PFSK-1 (cell line): ENCODE measurements around the gene HOMER3.

ENCODE experiments used
- POLR2AphosphoS5 ChIP-seq: IDR thresholded peaks from 2 replicates; pipeline ENCODE4 v1.6.1; 2012; ENCODE audit warnings: low read depth, mild to moderate bottlenecking, control low read depth, low read length, moderate library complexity
- SIN3A ChIP-seq: IDR thresholded peaks from 2 replicates; pipeline ENCODE4 v1.6.1; 2012; ENCODE audit warnings: mild to moderate bottlenecking, low read length, moderate library complexity, borderline replicate concordance; ENCODE audit not compliant: insufficient read depth
- TAF1 ChIP-seq: IDR thresholded peaks from 2 replicates; pipeline ENCODE4 v1.6.1; 2012; ENCODE audit warnings: low read length, control low read depth, borderline replicate concordance; ENCODE audit not compliant: insufficient read depth
- TF ChIP-seq, protein P1 (sequence below), 2 experiments: IDR thresholded peaks; 2 replicates each; pipeline versions ENCODE4 v1.6.1 to v1.8.0; 2011 to 2012; ENCODE audit warnings: low read depth in 2 of 2, low read length in 2 of 2, control low read depth in 1 of 2, inconsistent platforms in 1 of 2, mild to moderate bottlenecking in 1 of 2, moderate library complexity in 1 of 2; ENCODE audit not compliant: insufficient read depth in 1 of 2

DNA sequence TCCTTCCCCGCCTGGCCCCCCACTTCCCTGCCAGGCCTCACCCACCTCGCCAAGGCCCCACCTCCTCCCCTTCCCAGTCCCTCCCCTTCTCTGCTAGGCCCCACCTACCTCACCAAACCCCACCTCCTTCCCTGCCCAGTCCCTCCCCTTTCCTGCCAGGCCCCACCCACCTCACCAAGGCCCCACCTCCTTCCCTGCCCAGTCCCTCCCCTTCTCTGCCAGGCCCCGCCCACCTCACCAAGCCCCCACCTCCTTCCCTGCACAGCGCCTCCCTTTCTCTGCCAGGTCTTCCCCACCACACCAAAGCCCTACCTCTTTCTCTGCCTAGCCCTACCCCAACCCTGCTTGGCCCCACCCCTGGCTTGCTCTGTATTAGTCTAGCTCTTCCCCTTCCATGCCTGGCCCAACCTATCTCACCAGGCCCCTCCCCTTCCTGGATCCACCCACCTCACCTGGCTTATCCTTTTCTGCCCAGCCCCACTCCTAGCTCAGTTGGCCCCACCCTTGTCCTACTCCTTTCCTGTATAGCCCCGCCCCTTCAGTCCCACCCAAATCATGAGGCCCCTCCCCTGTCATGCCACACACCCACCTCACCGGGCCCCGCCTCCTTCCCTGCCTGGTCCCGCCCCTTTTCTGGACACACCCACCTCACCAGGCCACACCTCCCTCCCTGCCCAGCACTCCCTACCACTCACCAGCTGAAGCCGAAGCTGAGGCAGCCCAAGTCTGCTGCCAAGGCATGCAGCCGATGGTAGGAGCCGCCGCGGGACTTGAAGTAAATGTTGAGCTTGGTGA, 61.2 kb downstream of the HOMER3 start:
- TF ChIP-seq TAF1 (no peak), POLR2AphosphoS5 (no peak), SIN3A (no peak)
- TF ChIP-seq, protein P1, sequence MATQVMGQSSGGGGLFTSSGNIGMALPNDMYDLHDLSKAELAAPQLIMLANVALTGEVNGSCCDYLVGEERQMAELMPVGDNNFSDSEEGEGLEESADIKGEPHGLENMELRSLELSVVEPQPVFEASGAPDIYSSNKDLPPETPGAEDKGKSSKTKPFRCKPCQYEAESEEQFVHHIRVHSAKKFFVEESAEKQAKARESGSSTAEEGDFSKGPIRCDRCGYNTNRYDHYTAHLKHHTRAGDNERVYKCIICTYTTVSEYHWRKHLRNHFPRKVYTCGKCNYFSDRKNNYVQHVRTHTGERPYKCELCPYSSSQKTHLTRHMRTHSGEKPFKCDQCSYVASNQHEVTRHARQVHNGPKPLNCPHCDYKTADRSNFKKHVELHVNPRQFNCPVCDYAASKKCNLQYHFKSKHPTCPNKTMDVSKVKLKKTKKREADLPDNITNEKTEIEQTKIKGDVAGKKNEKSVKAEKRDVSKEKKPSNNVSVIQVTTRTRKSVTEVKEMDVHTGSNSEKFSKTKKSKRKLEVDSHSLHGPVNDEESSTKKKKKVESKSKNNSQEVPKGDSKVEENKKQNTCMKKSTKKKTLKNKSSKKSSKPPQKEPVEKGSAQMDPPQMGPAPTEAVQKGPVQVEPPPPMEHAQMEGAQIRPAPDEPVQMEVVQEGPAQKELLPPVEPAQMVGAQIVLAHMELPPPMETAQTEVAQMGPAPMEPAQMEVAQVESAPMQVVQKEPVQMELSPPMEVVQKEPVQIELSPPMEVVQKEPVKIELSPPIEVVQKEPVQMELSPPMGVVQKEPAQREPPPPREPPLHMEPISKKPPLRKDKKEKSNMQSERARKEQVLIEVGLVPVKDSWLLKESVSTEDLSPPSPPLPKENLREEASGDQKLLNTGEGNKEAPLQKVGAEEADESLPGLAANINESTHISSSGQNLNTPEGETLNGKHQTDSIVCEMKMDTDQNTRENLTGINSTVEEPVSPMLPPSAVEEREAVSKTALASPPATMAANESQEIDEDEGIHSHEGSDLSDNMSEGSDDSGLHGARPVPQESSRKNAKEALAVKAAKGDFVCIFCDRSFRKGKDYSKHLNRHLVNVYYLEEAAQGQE (IDR thresholded peaks at IDR 0.05; ENCODE audit: insufficient read depth in 1 of 2, low read depth in 2 of 2, low read length in 2 of 2) = no peak
